NCI-H2107 treated with DMSO at 0.1 percent for 48 hours (cell line): ENCODE measurements around the gene ISOC2.
"Not testable (repeated sequence)": the region's sequence is repeated elsewhere in the genome, so short reads cannot be mapped to it uniquely, and the experiment has no call there.

Experiments used
- DNase-seq: peaks from one replicate; lab custom pipeline; 2025; ENCODE audit not compliant: unreplicated experiment; lab: John Stamatoyannopoulos, UW

ISOC2 gene

DNA sequence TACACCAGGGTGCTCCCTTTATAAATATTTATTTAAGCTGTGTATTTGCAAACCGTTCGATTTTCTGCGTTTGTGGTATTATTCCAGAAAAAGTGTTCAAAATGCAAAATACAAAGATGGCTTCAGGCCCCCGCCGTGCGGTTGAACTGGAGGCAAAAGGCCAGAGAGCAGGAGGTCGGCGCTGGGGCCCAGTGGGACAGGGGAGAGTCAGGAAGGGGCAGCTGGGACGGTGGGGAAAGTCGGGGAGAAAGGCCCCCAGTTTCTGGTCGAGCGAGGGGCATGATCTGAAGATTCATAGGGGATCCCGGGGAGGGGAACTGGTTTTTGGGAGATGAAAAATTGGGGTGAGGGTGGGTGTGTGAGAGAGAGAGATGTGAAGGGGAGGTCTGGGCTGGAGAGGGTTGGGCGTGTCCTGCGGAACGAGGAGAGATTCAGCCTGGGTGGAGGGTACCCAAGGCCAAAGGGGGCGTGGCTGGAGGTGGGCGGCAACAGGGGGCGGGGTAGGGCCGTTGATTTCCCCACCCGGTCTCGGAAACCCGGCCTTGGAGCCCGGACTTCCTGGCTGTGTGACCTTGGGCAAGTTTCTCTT is 678 bp downstream of the ISOC2 start:
- DNase-seq = peak; percentile 7

DNA sequence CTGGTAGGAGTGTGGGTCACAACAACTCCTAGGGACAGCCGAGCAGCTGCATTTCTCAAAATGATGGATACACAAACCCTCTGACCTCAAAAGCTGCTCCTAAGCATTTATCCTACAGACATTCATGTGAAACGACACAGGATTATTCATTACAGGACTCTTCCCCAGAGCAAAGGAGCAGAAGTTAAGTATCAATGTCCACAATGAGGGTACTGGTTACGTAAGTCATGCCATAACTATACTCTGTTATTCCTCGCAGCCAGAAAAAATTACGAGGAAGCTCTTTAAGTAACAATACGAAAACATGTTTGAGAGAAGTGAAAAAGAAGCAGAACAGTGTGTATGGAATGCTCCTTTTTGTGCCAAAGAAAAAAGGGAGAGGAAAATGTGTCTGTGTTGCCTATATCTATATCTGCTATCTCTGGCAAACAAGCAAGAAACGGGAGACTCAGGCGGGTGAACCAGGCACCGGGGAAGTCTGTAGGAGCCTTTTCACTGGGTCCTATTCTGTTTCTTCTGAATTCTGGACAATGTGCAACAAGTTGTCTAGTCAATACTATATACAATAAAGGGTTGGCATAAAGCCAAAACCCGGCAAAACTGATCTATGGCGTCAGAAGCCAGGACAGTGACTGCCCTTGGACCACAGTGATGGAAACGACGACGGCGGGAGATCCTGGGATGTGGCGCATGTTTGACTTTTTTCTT is 1.3 kb downstream of the ISOC2 start:
- peak; percentile 8 for DNase-seq

DNA sequence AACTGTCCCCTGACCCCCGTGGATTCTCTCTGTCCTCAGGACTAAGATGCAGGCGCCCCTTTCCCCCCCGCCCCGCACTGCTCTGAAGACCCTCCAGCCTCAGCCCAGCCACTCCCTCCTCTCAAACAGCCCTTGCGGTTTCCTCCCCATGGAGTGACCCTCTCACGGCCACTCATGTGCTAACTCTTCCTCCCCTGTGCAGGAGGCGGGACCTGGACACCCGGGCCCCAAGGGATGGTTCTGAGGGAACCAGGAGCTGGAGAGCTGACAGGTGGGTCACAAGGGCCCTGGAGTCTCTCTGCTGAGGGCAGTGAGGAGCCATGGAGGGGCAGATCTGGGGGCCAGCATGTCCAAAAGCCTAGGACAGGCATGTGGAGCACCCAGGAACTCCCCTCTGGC is 1.9 kb downstream of the ISOC2 start:
- DNase-seq = no peak

DNA sequence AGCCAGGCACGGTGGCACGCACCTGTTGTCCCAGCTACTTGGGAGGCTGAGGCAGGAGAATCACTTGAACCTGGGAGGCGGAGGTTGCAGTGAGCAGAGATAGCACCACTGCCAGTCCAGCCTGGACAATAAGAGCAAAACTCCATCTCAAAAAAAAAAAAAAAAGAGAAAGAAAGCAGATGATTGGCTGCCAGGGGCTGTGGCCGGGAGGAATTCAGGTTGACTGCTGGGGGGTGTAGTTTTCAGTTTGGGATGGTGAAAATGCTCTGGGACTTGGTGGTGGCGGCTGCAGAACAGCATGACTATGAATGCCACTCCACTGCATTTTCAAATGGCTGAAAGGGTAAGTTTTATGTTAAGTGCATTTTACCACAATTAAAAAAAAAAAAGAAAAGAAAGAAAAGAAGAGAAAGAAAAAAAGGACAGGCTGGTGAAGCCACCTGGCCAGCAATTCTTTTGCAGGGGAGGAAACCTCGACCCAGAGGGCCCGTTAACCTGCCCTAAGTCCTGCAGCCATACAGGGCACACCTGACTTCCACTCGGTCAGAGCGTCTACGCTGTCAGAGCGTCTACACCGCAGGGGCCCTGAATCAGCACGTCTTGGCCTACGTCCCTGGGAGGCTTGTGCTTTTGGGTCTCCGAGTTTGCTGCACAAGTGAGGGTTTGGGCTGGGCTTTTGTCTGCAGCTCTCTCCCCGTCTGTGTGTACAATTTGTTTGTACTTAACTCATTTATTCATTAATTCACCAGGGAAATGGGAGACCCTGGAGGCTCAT is 3.6 kb downstream of the ISOC2 start:
- no peak for DNase-seq

DNA sequence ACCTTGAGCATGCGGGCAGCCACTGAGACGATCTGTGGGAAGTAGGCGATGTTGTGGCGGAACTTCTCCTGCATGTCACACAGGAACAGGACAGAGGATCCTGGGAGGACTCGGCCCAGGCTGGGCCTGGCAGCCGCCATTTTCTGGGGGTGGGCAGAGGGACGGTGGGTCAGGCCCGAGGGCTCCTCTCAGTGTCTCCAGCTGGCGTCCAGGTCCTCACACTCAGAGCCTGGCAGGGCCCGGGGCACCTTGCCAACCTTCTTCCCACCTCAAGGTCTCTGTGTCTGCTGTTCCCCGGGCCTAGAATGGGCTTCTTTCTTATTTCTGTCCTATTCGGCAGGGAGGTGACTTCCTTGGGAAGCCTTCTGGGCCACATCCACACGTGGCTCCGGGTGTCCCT is 5.1 kb downstream of the ISOC2 start:
- DNase-seq = no peak

DNA sequence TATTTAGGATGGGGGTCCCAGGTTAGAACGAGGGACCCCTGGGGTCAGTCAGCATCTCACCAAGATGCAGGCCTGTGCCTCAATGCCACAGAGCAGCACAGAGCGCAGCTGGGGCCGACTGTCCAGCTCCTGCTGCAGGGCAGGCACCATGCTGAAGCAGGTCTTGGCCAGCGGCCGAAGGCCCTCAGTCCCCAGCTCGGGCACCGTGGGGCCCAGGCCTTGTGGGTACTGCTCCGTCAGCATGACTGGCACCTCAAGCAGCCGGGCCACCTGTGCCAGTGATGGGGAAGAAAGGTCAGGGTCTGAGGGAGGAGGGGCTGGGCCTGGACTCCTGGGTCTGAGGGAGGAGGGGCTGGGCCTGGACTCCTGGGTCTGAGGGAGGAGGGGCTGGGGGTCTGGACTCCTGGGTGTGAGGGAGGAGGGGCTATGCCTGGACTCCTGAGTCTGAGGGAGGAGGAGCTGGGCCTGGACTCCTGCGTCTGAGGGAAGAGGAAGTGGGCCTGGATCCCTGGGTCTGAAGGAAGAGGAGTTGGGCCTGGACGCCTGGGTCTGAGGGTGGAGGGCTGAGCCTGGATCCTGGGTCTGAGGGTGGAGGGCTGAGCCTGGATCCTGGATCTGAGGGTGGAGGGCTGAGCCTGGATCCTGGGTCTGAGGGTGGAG is 5.7 kb downstream of the ISOC2 start:
- DNase-seq = no peak

DNA sequence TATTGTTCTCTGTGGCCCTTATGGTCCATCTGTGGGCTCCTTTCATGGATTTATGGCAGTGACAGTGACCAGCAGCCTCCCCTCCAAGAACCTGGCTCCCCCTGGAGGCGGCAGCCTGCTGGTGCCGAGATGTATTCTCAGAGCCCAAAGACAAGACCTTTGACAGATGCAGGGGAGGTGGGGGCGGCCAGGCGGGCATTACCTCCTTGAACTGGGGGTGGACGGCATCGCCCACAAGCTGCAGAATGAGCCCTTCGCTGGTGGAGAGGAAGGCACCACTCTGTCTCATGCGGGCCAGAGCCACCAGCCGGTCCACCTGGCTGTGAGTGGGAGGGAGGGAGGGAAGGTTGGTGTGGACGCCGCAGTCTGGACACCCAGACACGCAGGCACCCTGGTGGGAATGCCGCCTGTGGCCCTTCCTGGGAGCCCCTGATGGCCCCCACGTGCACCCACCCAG is 6.6 kb downstream of the ISOC2 start:
- DNase-seq = no peak

DNA sequence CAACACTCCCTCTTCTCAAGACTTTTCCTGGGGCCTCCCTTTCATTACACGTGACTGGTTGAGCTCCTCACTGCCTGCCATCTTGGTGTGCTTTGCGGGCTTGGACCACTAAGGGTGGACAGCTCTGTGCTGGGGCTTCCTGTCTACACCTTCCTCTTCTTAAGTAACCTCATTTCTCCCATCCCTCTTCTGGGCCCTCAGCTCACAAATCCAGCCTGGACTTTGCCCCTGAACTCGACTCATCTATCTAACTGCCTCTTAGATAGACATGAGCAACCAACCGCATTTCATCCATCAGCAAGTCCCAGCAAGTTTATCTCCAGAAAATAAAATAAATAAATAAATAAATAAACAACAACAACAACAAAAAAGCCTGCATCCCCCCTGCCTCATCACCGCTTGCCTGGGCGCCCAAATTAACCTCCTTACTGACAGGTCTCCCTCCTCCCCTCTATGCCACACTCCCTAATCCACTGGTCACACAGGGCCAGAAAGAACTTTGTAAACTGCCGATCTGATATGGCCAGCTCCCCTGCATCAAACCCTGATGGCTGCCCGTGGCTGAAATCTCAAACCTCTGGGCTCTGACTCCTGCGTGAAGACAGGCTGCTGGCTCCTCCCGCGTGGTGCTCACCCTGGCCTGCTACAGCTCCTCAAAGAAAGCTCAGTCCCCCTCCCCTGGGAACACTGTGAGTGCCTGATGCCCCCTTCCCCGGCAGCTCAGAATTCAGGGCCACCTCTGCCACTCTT is 7.8 kb downstream of the ISOC2 start:
- no peak for DNase-seq

DNA sequence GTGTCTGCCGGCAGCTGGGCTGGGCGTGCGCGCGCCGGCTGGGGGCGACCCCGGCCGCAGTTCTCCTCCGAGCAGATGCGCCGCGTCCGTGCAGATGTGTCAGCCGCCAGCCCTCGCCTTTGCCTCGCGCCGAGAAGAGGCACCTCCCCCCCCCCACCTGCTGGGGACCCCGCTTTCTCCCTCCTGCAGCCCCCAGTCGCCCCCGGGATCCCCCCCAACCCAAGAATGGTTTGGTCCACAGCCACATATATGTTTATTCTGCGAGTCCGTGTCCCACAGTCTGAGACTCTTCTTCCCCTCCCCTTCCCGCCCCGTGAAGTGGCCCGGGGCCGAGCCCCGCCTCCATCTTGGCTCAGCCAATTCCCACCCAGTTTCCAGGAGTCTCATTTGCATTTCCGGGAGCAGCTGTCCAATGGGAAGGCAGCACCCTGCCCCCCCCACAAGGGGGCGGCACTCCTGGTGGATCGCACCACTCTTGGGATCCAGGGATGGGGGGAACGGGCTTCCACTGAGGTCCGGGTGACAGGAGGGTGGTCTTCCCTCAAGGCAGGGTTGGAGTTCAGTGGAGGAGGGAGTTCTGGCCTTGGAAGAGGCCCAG is 8.6 kb downstream of the ISOC2 start:
- DNase-seq = no peak

DNA sequence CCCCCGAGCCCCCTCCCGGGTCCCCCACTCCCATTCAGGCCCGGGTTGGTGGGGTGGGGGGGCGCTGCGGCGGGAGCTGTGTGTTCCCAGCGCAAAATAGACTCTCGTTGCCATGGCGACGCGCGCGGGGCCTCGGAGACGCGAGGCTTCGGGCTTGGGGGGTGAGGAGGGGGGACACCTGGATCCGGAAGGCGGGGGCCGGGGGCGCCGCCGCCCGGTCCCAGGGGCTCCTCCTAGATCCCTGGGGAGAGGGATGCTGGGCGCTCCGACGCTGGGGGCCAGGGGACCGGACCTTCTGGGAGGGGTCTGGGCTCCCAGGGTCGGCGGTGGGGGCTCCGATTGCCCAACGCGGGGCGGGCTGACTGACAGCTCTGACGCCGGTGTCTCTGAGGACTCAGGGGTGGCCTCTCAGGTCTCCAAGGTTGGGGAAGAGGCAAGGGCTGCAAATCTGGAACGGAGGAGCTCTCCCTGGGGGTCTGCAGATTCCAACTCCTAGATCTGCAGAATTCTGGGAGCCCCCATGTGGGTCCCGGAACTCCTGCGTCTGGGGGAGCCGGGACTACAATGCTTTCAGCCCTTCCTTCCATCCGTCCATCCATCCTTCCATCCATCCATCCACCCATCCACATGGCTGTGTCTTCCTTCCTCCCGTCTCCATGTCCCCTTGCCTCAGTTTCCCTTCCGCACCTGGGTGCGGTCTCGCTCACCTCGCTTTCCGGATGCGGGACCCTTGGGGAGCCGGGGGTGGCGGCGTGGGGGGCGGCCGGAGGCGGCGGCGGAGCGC is 9.3 kb downstream of the ISOC2 start:
- no peak for DNase-seq

DNA sequence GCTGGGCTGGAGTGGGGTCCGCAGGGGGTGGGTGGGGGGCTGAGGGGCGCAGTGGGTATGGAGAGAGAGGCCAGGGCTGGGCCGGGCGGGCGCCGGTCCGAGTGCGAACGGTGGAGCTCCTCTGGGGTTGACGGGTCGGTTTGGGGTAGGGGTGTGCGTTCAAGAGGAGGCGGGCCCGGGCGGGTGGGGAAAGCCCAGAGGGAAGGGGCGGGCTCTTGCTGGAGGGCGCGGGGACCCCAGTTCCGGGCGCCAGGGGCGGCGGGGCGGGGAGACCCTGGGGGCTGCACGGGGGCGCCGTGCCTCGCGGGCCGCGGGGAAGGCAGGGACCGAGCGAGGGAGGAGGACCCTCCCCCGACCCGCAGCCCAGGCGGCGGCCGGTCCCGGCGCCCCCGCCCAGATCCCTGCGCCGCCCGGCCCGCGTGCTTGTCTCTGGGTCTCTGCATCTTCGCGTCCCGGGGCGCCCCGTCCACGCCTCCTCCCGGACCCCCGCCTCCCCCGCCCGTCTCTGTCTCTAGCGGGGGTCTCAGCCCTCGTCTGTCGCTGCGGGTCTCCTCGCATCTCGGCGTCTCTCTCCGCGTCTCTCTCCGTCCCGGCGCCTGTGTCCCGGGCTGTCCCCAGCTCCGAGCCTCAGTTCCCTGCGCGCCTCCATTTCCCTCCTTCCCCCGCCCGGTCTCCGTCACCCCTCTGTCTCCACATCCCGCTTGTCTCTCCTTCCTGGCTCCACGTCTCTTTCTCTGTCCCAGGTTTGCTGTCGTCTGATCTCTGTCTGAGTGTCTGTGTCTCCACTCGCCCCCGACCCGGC is 10.1 kb downstream of the ISOC2 start:
- DNase-seq = no peak

DNA sequence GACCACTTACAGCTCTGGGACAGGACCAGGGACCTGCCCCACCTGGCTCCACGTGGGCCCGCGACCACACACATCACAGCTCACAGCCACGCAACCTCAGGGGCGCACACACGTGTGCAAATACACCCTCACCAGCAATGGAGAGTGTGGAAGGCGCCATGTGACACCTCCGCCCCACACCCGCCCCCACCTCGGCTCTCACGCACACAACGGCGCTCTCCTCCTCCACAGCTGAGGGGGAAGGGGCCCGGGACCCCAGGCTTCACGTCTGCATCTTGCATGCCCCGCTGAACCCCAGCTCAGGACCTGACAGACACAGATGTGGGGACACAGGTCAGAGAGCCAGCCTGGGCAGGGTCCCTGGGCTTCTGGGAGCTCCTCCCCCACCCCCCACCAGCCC is 12.0 kb downstream of the ISOC2 start:
- no peak for DNase-seq

DNA sequence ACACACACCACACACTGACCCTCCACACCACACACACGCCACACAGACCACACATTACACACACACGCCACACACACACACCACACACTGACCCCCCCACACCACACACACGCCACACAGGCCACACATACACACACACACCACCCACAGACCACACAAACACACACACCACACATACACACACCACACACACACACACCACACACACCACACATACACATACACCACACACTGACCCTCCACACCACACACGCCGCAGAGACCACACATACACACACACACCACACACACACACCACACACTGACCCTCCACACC is 13.3 kb downstream of the ISOC2 start:
- DNase-seq = not testable (repeated sequence)

DNA sequence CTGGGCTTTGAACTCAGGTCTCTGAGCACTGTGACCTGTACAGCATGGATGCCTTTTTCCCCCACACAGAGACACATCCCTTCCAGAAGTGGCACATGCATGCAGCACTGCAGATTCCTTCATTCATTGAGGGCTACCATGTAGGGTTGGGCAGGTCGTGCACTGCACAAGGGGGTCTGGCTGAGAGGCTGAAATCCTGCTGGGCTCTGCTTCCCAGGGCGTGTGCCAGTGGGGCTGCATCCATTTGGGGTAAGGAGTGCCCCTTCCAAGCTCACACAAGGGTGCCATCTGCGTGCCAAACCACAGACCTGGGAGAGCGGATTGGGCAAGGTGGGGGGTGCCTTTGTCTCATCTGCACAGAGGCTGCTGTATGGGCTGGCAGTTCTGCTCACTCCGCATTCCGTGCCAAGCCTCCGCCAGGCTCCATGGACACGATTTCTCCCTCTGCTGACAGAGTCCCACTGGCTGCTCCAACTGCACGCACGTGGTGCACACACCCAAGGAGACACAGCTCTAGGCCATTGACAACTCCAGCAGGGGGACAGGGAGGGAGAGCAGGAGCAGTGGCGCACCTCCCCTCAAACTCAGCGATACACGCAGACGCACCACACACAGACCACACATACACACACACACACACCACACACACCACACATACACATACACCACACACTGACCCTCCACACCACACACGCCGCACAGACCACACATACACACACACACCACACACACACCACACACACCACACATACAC is 13.8 kb downstream of the ISOC2 start:
- DNase-seq = peak; percentile 22

DNA sequence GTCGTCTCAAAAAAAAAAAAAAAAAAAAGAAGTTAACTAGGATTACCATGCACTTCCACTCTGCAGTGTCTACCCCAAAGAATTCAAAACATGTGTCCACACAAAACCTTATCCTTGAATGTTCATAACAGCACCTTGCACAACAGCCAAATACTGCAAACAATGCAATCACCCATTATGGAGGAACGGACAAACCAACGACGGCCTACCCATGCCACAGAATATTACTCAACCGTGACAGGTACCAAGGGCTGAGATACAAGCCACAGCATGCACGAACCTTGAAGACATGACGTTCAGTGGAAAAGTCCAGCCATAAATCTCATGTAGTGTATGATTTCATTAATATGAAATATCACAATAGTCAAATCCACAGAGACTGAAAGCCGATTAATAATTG is 15.4 kb downstream of the ISOC2 start:
- peak; percentile 6 for DNase-seq

DNA sequence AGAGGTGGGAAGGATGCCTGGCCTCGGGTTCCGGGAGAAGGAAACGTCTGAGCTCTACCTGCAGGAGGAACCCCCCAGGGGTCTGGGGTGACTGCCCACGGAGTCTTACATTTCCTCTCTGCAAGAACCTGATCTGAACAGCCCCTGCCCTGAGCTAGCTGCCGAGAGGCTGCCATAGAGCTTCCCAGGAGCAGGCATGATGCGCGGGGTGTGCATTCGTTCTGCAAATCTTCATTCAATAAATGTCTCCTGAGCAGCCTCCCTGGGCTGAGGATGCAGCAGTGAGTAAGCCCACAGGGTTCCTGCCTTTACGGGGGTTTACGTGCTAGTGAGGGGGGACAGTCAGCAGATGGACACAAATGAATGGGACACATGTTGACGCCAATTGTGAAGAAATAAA is 16.8 kb downstream of the ISOC2 start:
- DNase-seq = no peak

DNA sequence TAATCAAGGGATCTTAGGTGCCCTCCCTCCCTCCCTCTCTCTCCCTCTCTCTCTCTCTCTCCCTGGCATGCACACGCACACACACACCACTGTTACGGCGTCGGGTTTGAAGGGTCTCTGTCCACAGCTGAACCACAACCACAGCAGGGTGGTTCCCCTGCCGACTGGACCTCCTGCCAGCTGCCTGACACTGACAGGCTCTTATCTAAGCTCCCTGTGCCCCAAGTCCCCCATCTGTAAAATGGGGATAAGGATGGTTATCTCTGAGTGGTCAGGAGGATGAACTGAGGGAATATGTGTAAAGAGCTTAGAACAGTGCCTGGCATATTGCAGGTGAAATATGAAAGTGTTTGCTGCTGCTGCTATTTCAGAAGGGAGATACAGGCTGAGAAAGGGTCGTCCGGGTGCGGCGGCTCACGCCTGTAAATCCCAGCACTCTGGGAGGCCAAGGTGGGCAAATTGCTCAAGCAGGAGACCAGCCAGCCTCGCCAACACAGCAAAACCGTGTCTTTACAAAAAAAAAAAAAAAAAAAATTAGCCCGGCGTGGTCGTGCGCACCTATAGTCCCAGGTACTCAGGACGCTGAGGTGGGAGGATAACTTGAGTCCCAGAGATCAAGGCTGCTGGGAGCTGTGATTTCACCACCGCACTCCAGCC is 17.5 kb downstream of the ISOC2 start:
- DNase-seq = no peak
